ENCODE measurements around the gene MCOLN3. TPM values are rescaled to one million over a fixed set of nuclear protein-coding genes. Genes with fewer than 3 reads are reported as not detected.
A peak's percentile ranks its signal among the peaks of the same experiment; 100 is the strongest.
"Not testable (repeated sequence)": the region's sequence is repeated elsewhere in the genome, so short reads cannot be mapped to it uniquely, and the experiment has no call there.

Gene MCOLN3
- total RNA-seq, 2 experiments from 2014 or later = 2.4 to 2.5 TPM

GRCh38 chr1:85041793-85042192, 6.5 kb downstream of the MCOLN3 start:
- no peaks in the 10 kb centered on the region for H3K4me1 Mint-ChIP-seq
- peaks cover 40% of the 10 kb centered on the region for H3K27me3 Mint-ChIP-seq
- H3K27ac Mint-ChIP-seq = no peak overlapping the region
- CTCF ChIA-PET = interaction anchor here (0.7 to 0.9 kb wide), 2 partner anchors 40 to 97 kb away, joined by 3 read pairs; no protein-coding TSS in a partner anchor
- no peak for DNase-seq
- no peak overlapping the region for H3K4me3 Mint-ChIP-seq
- no peaks in the 10 kb centered on the region for H3K9me3 Mint-ChIP-seq
- POLR2A ChIA-PET = no interaction called here
- H3K36me3 Mint-ChIP-seq (ENCODE audit: low read depth) = no peaks in the 10 kb centered on the region

GRCh38 chr1:85033221-85033620, 15.1 kb downstream of the MCOLN3 start:
- H3K27ac Mint-ChIP-seq = no peak overlapping the region
- H3K9me3 Mint-ChIP-seq = no peaks in the 10 kb centered on the region
- ChIA-PET POLR2A (no interaction called here), CTCF (interaction anchor here (1.8 to 2.4 kb wide), 2 partner anchors 88 to 221 kb away, joined by 6 read pairs; no protein-coding TSS in a partner anchor)
- DNase-seq = no peak
- no peak overlapping the region for H3K4me3 Mint-ChIP-seq
- H3K4me1 Mint-ChIP-seq = no peaks in the 10 kb centered on the region
- H3K36me3 Mint-ChIP-seq (ENCODE audit: low read depth) = no peaks in the 10 kb centered on the region
- peaks cover 3% of the 10 kb centered on the region for H3K27me3 Mint-ChIP-seq

GRCh38 chr1:85030536-85030935, 17.8 kb downstream of the MCOLN3 start:
- no peak for DNase-seq
- POLR2A ChIA-PET = no interaction called here
- H3K4me3 Mint-ChIP-seq = no peak overlapping the region
- no peak overlapping the region for H3K27ac Mint-ChIP-seq
- H3K27me3 Mint-ChIP-seq = peaks cover 3% of the 10 kb centered on the region
- H3K36me3 Mint-ChIP-seq (ENCODE audit: low read depth) = no peaks in the 10 kb centered on the region
- H3K9me3 Mint-ChIP-seq = no peaks in the 10 kb centered on the region
- peaks cover 9% of the 10 kb centered on the region for H3K4me1 Mint-ChIP-seq
- CTCF ChIA-PET = interaction anchor here (0.6 to 1.3 kb wide), 2 partner anchors 86 to 224 kb away, joined by 3 to 4 read pairs; no protein-coding TSS in a partner anchor

DNA sequence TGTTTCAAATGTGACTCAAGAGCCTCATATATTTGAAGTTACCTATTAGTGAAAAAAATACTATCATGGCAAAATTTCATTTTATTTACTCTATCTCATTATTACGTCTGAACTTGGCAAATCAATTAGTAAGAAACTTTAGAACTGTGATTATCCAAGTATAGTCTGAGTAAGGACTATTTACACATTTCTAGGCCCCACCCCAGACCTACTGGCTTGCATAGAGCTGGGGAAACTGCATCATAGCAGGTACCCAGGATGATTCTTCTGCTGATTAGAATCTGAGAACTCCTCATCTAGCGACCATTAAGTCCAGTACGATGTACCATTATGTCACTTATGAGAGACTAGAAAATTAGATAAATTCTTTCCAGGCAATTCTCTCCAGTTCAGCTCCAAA, 20.1 kb downstream of the MCOLN3 start:
- Mint-ChIP-seq H3K9me3 (no peaks in the 10 kb centered on the region), H3K27me3 (no peaks in the 10 kb centered on the region), H3K4me1 (peaks cover 9% of the 10 kb centered on the region), H3K4me3 (no peak overlapping the region), H3K36me3 (ENCODE audit: low read depth) (no peaks in the 10 kb centered on the region), H3K27ac (no peak overlapping the region)
- DNase-seq = no peak
- ChIA-PET POLR2A (interaction anchor here (1.0 to 1.6 kb wide), 4 partner anchors 32 to 83 kb away, joined by 3 to 18 read pairs (median 7); partner anchors contain the start of gene MCOLN2), CTCF (interaction anchor here (0.7 to 4.2 kb wide), 12 partner anchors 12 to 231 kb away, joined by 3 to 101 read pairs (median 6); partner anchors contain the start of genes C1orf52 and MCOLN2)

DNA sequence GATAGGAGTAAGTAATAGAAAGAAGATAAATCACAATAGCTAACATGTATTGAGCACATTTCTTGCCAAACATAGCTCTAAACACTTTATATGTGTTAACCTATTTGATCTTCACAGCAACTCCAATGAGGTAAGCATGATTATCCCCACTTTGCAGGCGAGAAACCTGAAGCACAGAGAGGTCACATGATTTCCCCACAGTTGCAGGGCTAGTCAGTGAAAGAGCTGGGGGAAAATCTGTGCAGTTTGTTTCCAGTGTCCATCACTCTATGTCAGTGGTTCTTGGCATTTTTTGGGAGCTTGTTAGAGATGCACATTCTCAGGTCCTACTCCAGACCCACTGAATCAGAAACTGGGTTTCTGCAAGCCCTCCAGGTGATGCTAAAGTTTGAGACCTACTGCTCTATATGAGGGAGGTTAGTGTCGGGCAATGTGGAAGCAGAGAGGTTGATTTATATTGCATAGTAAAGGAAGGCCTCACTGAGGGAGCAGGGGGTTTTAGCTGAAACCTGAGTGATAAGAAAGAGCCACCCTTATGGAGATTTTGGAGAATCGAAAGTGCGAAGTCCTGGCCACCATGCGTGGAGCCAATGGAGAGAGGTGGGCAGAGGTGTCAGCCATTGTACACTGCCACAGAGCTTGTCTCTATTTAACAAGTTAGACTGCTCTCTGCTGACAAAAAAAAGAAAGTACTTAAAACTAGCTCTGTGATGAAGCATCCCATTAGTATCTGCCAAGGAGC, 20.9 kb downstream of the MCOLN3 start:
- Mint-ChIP-seq H3K9me3 (no peaks in the 10 kb centered on the region), H3K27ac (peak overlapping the region; percentile 17), H3K36me3 (ENCODE audit: low read depth) (no peaks in the 10 kb centered on the region), H3K4me1 (peaks cover 9% of the 10 kb centered on the region), H3K27me3 (no peaks in the 10 kb centered on the region), H3K4me3 (peak overlapping the region; percentile 5)
- CTCF ChIA-PET = interaction anchor here (0.7 to 4.2 kb wide), 12 partner anchors 11 to 231 kb away, joined by 3 to 101 read pairs (median 6); partner anchors contain the start of genes C1orf52 and MCOLN2
- DNase-seq = peak; percentile 24
- POLR2A ChIA-PET = interaction anchor here (1.0 to 1.6 kb wide), 4 partner anchors 31 to 83 kb away, joined by 3 to 18 read pairs (median 7); partner anchors contain the start of gene MCOLN2

GRCh38 chr1:85025940-85026339, 22.4 kb downstream of the MCOLN3 start:
- DNase-seq = no peak
- ChIA-PET CTCF (interaction anchor here (4.2 kb wide), 1 partner anchor 81 kb away, joined by 101 read pairs; no protein-coding TSS in a partner anchor), POLR2A (no interaction called here)
- Mint-ChIP-seq H3K4me1 (peaks cover 9% of the 10 kb centered on the region), H3K36me3 (ENCODE audit: low read depth) (no peaks in the 10 kb centered on the region), H3K4me3 (no peak overlapping the region), H3K9me3 (no peaks in the 10 kb centered on the region), H3K27ac (no peak overlapping the region), H3K27me3 (peaks cover 3% of the 10 kb centered on the region)

DNA sequence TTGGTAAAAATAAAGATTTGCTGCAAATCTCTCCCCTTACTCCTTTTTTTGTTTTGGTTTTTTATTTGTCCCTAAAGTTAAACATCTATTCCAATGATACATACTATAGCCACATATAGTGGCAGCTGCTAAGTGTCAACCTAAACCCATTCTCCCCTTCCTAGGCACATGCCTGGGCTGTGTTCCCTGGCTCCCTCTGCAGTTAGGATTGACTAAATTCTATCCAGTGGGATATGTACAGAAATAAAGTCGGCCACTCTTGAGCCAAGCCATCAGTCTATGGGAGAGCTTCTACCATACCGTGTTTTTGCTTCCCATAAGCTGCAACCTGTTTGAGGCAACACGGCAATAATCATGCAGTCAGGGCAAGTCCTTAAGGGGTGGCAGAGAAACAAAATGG, 23.6 kb downstream of the MCOLN3 start:
- Mint-ChIP-seq H3K36me3 (ENCODE audit: low read depth) (no peaks in the 10 kb centered on the region), H3K27ac (no peak overlapping the region), H3K27me3 (peaks cover 3% of the 10 kb centered on the region), H3K4me1 (peaks cover 9% of the 10 kb centered on the region), H3K4me3 (no peak overlapping the region), H3K9me3 (no peaks in the 10 kb centered on the region)
- POLR2A ChIA-PET = interaction anchor here (0.6 to 0.8 kb wide), 2 partner anchors 15 to 80 kb away, joined by 3 to 4 read pairs; no protein-coding TSS in a partner anchor
- no peak for DNase-seq
- CTCF ChIA-PET = interaction anchor here (4.2 kb wide), 1 partner anchor 80 kb away, joined by 101 read pairs; no protein-coding TSS in a partner anchor

- no peak overlapping the region for H3K27ac Mint-ChIP-seq
- H3K4me1 Mint-ChIP-seq = peaks cover 7% of the 10 kb centered on the region
- CTCF ChIA-PET = interaction anchor here (0.7 to 1.9 kb wide), 2 partner anchors 78 to 79 kb away, joined by 4 to 6 read pairs; no protein-coding TSS in a partner anchor
- H3K36me3 Mint-ChIP-seq (ENCODE audit: low read depth) = no peaks in the 10 kb centered on the region
- H3K27me3 Mint-ChIP-seq = peaks cover 3% of the 10 kb centered on the region
- POLR2A ChIA-PET = interaction anchor here (0.6 kb wide), 1 partner anchor 78 kb away, joined by 3 read pairs; no protein-coding TSS in a partner anchor
- H3K9me3 Mint-ChIP-seq = no peaks in the 10 kb centered on the region
- no peak for DNase-seq
- no peak overlapping the region for H3K4me3 Mint-ChIP-seq
Observed at GRCh38 chr1:85022700-85023099, 25.6 kb downstream of the MCOLN3 start.

GRCh38 chr1:85019994-85020393, 28.3 kb downstream of the MCOLN3 start:
- DNase-seq = no peak
- H3K36me3 Mint-ChIP-seq (ENCODE audit: low read depth) = no peaks in the 10 kb centered on the region
- ChIA-PET CTCF (interaction anchor here (1.3 to 1.8 kb wide), 2 partner anchors 71 to 75 kb away, joined by 4 read pairs; no protein-coding TSS in a partner anchor), POLR2A (no interaction called here)
- no peaks in the 10 kb centered on the region for H3K9me3 Mint-ChIP-seq
- H3K27me3 Mint-ChIP-seq = peaks cover 3% of the 10 kb centered on the region
- no peak overlapping the region for H3K27ac Mint-ChIP-seq
- no peak overlapping the region for H3K4me3 Mint-ChIP-seq
- H3K4me1 Mint-ChIP-seq = peaks cover 9% of the 10 kb centered on the region

- POLR2A ChIA-PET = no interaction called here
- DNase-seq = no peak
- Mint-ChIP-seq H3K4me1 (peaks cover 14% of the 10 kb centered on the region), H3K9me3 (peaks cover 8% of the 10 kb centered on the region), H3K27me3 (peaks cover 2% of the 10 kb centered on the region), H3K4me3 (no peak overlapping the region), H3K36me3 (ENCODE audit: low read depth) (peaks cover 2% of the 10 kb centered on the region), H3K27ac (no peak overlapping the region)
- CTCF ChIA-PET = no interaction called here
Observed at GRCh38 chr1:85015826-85016225, 32.5 kb downstream of the MCOLN3 start.

DNA sequence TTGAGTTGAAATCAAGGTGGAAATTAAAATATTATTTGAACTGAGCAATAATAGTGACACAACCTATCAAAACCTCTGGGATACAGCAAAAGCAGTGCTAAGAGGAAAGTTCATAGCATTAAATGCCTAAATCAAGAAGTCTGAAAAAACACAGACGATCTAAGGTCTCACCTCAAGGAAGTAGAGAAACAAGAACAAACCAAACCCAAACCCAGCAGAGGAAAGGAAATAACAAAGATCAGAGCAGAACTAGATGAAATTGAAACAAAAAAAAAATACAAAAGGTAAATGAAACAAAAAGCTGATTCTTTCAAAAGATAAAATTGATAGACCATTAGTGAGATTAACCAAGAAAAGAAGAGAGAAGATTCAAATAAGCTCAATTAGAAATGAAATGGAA, 42.7 kb downstream of the MCOLN3 start:
- CTCF ChIA-PET = interaction anchor here (0.7 kb wide), 1 partner anchor 47 kb away, joined by 3 read pairs; no protein-coding TSS in a partner anchor
- peaks cover 42% of the 10 kb centered on the region for H3K36me3 Mint-ChIP-seq (ENCODE audit: low read depth)
- peaks cover 25% of the 10 kb centered on the region for H3K4me1 Mint-ChIP-seq
- H3K27me3 Mint-ChIP-seq = peaks cover 21% of the 10 kb centered on the region
- POLR2A ChIA-PET, DNase-seq, H3K4me3 Mint-ChIP-seq: not testable (repeated sequence)
- H3K9me3 Mint-ChIP-seq = peaks cover 35% of the 10 kb centered on the region
- H3K27ac Mint-ChIP-seq = peak overlapping the region; percentile 29

DNA sequence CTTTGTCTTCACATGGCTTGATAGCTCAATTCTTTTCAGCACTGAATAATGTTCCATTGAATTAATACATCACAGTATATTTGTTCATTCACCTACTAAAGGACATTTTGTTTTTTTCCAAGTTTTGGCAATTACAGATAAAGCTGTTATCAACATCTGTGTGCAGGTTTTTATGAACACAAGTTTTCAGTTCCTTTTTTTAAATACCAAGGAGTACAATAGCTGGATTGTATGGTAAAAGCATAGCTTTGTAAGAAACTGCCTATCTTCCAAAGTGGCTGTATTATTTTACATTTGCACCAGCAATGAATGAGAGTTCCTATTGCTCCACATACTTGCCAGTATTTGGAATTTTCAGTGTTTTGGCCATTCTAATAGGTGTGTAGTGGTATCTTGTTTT, 46.6 kb downstream of the MCOLN3 start:
- peaks cover 30% of the 10 kb centered on the region for H3K36me3 Mint-ChIP-seq (ENCODE audit: low read depth)
- CTCF ChIA-PET = interaction anchor here (1.0 kb wide), 1 partner anchor 30 kb away, joined by 3 read pairs; no protein-coding TSS in a partner anchor
- no peak overlapping the region for H3K4me3 Mint-ChIP-seq
- peaks cover 28% of the 10 kb centered on the region for H3K27me3 Mint-ChIP-seq
- H3K9me3 Mint-ChIP-seq = peaks cover 25% of the 10 kb centered on the region
- no peak overlapping the region for H3K27ac Mint-ChIP-seq
- H3K4me1 Mint-ChIP-seq = peaks cover 34% of the 10 kb centered on the region
- POLR2A ChIA-PET = no interaction called here
- DNase-seq = no peak

- POLR2A ChIA-PET = interaction anchor here (1.1 kb wide), 1 partner anchor 29 kb away, joined by 3 read pairs; no protein-coding TSS in a partner anchor
- H3K4me3 Mint-ChIP-seq = peak overlapping the region; percentile 79
- peaks cover 37% of the 10 kb centered on the region for H3K4me1 Mint-ChIP-seq
- DNase-seq = peak; percentile 65
- H3K9me3 Mint-ChIP-seq = peaks cover 8% of the 10 kb centered on the region
- H3K36me3 Mint-ChIP-seq (ENCODE audit: low read depth) = peaks cover 20% of the 10 kb centered on the region
- peaks cover 28% of the 10 kb centered on the region for H3K27me3 Mint-ChIP-seq
- CTCF ChIA-PET = interaction anchor here (0.7 to 0.8 kb wide), 2 partner anchors 45 to 54 kb away, joined by 3 to 4 read pairs; no protein-coding TSS in a partner anchor
- H3K27ac Mint-ChIP-seq = peak overlapping the region; percentile 51
Observed at GRCh38 chr1:84998642-84999280, 49.5 kb downstream of the MCOLN3 start.
